ENCODE results near the gene HELQ. TPM values are rescaled to one million over a fixed set of nuclear protein-coding genes. Genes with fewer than 3 reads are reported as not detected.

Gene HELQ
- total and polyA plus RNA-seq, 2 experiments from 2014 or later = 12.6 to 20.5 TPM

DNA sequence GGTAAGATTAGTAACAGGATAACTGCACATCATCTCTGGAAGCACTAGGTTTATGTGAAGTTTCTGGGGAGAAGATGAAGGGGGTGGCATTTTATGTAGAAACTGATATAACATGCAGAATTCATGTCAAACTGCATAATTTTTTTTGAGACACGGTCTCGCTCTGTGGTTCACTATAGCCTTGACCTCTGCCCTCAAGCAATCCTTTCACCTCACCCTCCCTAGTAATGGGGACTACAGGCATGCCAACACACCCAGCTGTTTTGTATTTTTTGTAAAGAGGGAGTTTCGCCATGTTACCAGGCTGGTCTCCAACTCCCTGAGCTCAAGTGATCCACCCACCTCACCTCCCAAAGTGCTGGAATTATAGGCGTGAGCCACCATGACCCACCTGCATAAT is 17.8 kb upstream of the HELQ start:
- no peaks in the 10 kb centered on the region for H3K4me1 ChIP-seq (ENCODE audit: low read depth)
- no peak overlapping the region for H3K4me3 ChIP-seq
- no peaks in the 10 kb centered on the region for H3K9me3 ChIP-seq (ENCODE audit: low read depth)
- no peaks in the 10 kb centered on the region for H3K27me3 ChIP-seq
- H3K27ac ChIP-seq = no peak overlapping the region
- TF ChIP-seq, protein P1, sequence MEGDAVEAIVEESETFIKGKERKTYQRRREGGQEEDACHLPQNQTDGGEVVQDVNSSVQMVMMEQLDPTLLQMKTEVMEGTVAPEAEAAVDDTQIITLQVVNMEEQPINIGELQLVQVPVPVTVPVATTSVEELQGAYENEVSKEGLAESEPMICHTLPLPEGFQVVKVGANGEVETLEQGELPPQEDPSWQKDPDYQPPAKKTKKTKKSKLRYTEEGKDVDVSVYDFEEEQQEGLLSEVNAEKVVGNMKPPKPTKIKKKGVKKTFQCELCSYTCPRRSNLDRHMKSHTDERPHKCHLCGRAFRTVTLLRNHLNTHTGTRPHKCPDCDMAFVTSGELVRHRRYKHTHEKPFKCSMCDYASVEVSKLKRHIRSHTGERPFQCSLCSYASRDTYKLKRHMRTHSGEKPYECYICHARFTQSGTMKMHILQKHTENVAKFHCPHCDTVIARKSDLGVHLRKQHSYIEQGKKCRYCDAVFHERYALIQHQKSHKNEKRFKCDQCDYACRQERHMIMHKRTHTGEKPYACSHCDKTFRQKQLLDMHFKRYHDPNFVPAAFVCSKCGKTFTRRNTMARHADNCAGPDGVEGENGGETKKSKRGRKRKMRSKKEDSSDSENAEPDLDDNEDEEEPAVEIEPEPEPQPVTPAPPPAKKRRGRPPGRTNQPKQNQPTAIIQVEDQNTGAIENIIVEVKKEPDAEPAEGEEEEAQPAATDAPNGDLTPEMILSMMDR (IDR thresholded peaks at IDR 0.05; ENCODE audit: low read depth, low read length) = no peak
- DNase-seq (ENCODE audit: low read depth in 1 of 2, low spot score in 1 of 2) = no peak
- peaks cover 15% of the 10 kb centered on the region for H3K36me3 ChIP-seq

DNA sequence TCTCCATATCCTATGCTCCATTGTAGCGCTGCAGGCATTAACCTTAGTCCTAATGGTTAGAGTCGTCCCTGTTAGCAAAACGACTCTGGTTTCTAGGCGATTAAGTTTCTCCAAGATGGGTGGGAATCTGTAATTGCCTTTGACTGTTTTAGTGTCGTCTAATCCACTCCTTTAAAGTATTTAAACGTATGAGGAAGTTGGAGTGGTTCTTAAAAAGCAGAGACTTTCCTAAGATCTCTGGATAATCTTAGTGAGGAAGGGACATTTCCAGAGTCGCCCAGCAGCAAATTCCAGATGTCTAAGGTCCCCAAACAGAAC is 520 bp upstream of the HELQ start:
- peaks cover 34% of the 10 kb centered on the region for H3K36me3 ChIP-seq

DNA sequence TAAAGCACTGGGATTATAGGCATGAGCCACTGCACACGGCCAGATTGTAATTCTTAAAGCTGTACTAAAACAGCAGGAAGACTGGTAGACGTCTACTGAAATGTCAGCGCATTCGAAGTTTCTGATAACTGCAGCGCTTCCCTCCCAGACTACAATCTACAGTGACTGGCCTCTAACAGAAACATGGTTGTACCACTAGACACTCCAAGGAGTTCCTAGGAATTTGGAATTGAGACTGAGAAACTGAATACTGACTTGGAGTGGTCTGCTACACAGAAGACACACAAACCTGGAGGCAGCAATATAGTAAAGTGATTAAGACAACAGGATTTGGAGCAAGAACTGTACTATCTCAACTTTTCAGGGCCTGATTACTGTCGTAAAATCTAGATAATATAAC is 937 bp downstream of the HELQ start:
- H3K36me3 ChIP-seq = peaks cover 28% of the 10 kb centered on the region
- peak; percentile 13 to 30 for DNase-seq (ENCODE audit: low read depth in 1 of 2, low spot score in 1 of 2)
- no peaks in the 10 kb centered on the region for H3K9me3 ChIP-seq (ENCODE audit: low read depth)
- peak overlapping the region; percentile 88 for H3K4me3 ChIP-seq
- peak overlapping the region; percentile 98 for H3K27ac ChIP-seq
- H3K4me1 ChIP-seq (ENCODE audit: low read depth) = peaks cover 14% of the 10 kb centered on the region
- no peaks in the 10 kb centered on the region for H3K27me3 ChIP-seq
- TF ChIP-seq, protein P1 (IDR thresholded peaks at IDR 0.05; ENCODE audit: low read depth, low read length) = no peak

More for the DNA sequence above, 520 bp upstream of the HELQ start:
- no peaks in the 10 kb centered on the region for H3K9me3 ChIP-seq (ENCODE audit: low read depth)
- H3K4me3 ChIP-seq = peak overlapping the region; percentile 88
- TF ChIP-seq, protein P1 (IDR thresholded peaks at IDR 0.05; ENCODE audit: low read depth, low read length) = no peak
- peak overlapping the region; percentile 98 for H3K27ac ChIP-seq
- no peaks in the 10 kb centered on the region for H3K27me3 ChIP-seq
- no peak for DNase-seq (ENCODE audit: low read depth in 1 of 2, low spot score in 1 of 2)
- H3K4me1 ChIP-seq (ENCODE audit: low read depth) = peaks cover 14% of the 10 kb centered on the region

DNA sequence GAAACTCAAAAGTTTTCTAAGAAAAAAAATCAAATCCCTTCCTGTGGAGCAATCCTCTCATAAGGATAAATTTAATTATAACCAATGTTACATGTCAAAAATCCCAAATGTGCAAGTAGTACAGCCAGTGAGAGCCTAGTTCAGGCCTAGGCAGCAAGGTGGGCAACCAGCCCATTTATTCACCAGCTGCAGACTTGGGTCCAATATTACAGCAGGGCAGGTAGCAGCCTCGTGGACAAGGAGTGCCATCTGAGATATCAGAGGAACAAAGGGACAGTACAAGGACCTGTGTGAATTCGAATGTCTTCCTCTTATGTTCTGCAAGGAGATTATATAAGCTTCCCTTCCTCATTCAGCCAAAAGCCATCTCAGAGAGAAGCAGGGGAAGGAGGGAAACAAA is 6.6 kb downstream of the HELQ start:
- Histone ChIP-seq H3K27me3 (no peaks in the 10 kb centered on the region), H3K4me3 (no peak overlapping the region), H3K36me3 (peaks cover 21% of the 10 kb centered on the region), H3K9me3 (ENCODE audit: low read depth) (no peaks in the 10 kb centered on the region), H3K27ac (no peak overlapping the region), H3K4me1 (ENCODE audit: low read depth) (peaks cover under 1% of the 10 kb centered on the region)
- TF ChIP-seq, protein P1 (IDR thresholded peaks at IDR 0.05; ENCODE audit: low read depth, low read length) = no peak
- DNase-seq (ENCODE audit: low read depth in 1 of 2, low spot score in 1 of 2) = no peak

DNA sequence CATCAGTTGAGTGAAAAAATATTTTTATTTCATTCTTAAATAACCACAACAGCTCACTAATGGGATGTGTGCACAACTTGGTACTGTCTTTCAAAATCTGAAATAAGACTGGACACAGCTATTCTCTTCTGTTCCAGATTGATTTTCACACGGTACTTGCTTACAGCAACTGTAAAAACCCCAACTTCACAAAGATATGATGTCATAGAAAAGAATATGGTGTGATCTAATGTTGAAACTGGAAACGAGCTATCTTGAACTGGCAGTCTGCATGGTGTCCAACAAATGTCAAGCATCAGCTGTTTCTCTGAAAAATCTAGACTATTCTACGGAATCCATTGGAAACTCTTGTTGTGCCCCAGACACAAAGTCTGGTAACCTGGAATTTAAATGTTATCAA is 14.7 kb downstream of the HELQ start:
- no peaks in the 10 kb centered on the region for H3K4me1 ChIP-seq (ENCODE audit: low read depth)
- H3K36me3 ChIP-seq = peaks cover 37% of the 10 kb centered on the region
- no peaks in the 10 kb centered on the region for H3K9me3 ChIP-seq (ENCODE audit: low read depth)
- H3K4me3 ChIP-seq = no peak overlapping the region
- no peak for DNase-seq (ENCODE audit: low read depth in 1 of 2, low spot score in 1 of 2)
- H3K27me3 ChIP-seq = no peaks in the 10 kb centered on the region
- TF ChIP-seq, protein P1 (IDR thresholded peaks at IDR 0.05; ENCODE audit: low read depth, low read length) = no peak
- H3K27ac ChIP-seq = no peak overlapping the region
